Lower leg skin (tissue), 3 donors: ENCODE data around the gene SRGAP2C.
"Not testable (repeated sequence)": the region's sequence is repeated elsewhere in the genome, so short reads cannot be mapped to it uniquely, and the experiment has no call there.

ENCODE experiments used
- POLR2A ChIP-seq, 2 donors: fragments of 450-650 bp; IDR thresholded peaks; one replicate each; pipeline ENCODE4 v1.6.1; 2016 to 2017; ENCODE audit warnings: antibody characterized with exemption in 2 of 2, mild to moderate bottlenecking in 1 of 2, moderate library complexity in 1 of 2
- TF ChIP-seq, protein P1 (sequence below), 3 donors: fragments of 450-650 bp; IDR thresholded peaks; one replicate each; pipeline ENCODE4 v1.5.1; 2016; ENCODE audit warnings: antibody characterized with exemption in 3 of 3, mild to moderate bottlenecking in 3 of 3, moderate library complexity in 2 of 3

DNA sequence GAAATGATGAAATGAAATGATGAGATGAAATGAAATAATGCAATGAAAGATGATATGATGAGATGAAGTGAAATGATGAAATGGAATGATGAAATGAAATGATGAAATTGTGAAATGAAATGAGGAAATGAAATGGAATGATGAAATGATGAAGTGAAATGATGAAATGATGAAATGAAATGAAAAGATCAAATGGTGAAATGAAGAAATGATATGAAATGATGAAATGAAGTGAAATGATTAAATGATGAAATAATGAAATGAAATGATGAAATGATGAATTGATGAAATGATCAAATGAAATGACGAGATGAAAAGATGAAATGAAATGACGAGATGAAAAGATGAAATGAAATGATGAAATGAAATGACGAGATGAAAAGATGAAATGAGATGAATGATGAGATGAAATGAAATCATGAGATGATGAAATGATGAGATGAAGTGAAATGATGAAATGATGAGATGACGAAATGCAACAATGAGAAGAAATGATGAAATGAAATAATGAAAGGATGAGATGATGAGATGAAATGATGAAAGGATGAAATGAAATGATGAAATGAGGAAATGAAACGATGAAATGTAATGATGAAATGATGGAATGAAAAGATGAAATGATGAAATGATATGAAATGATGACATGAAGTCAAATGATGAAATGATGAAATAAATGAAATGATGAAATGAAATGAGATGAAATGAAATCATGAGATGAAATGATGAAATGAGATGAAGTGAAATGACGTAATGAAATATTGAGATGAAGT lies 216.0 kb downstream of the SRGAP2C start:
- TF ChIP-seq, protein P1, sequence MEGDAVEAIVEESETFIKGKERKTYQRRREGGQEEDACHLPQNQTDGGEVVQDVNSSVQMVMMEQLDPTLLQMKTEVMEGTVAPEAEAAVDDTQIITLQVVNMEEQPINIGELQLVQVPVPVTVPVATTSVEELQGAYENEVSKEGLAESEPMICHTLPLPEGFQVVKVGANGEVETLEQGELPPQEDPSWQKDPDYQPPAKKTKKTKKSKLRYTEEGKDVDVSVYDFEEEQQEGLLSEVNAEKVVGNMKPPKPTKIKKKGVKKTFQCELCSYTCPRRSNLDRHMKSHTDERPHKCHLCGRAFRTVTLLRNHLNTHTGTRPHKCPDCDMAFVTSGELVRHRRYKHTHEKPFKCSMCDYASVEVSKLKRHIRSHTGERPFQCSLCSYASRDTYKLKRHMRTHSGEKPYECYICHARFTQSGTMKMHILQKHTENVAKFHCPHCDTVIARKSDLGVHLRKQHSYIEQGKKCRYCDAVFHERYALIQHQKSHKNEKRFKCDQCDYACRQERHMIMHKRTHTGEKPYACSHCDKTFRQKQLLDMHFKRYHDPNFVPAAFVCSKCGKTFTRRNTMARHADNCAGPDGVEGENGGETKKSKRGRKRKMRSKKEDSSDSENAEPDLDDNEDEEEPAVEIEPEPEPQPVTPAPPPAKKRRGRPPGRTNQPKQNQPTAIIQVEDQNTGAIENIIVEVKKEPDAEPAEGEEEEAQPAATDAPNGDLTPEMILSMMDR (IDR thresholded peaks at IDR 0.05), result not testable (repeated sequence)
- TF ChIP-seq POLR2A (IDR thresholded peaks at IDR 0.05), result not testable (repeated sequence)
